Trophoblast cell (in vitro differentiated cells and primary cell): ENCODE measurements around the gene IL9.

Source experiments
- DNase-seq, 2 donors: peaks; one replicate each; pipeline ENCODE4 v3.0.0-alpha.2; 2016
- H2AFZ ChIP-seq: 2 replicates; pipeline ENCODE4 v1.6.1; 2013; ENCODE audit warnings: low read length, moderate library complexity, mild to moderate bottlenecking; ENCODE audit not compliant: insufficient read depth, poor library complexity
- H2AK5ac ChIP-seq: 2 replicates; pipeline ENCODE4 v1.6.1; 2013; ENCODE audit warnings: mild to moderate bottlenecking, low read length
- H2BK120ac ChIP-seq: 2 replicates; pipeline ENCODE4 v1.6.1; 2013; ENCODE audit warnings: low read length, mild to moderate bottlenecking, moderate library complexity; ENCODE audit not compliant: insufficient read depth, poor library complexity
- H2BK12ac ChIP-seq: 2 replicates; pipeline ENCODE4 v1.6.1; 2013; ENCODE audit warnings: mild to moderate bottlenecking, low read length, moderate library complexity
- H2BK5ac ChIP-seq: 2 replicates; pipeline ENCODE4 v1.6.1; 2013; ENCODE audit warnings: low read length, low read depth, moderate library complexity, mild to moderate bottlenecking; ENCODE audit not compliant: poor library complexity
- H3K14ac ChIP-seq: 2 replicates; pipeline ENCODE4 v1.6.1; 2013; ENCODE audit warnings: mild to moderate bottlenecking, low read length
- H3K18ac ChIP-seq: 2 replicates; pipeline ENCODE4 v1.6.1; 2013; ENCODE audit warnings: mild to moderate bottlenecking, low read length
- H3K23ac ChIP-seq: 2 replicates; pipeline ENCODE4 v1.6.1; 2013; ENCODE audit warnings: low read length
- H3K27ac ChIP-seq: 2 replicates; pipeline ENCODE4 v1.5.1; 2013; ENCODE audit warnings: low read depth, mild to moderate bottlenecking, inconsistent platforms, low read length, moderate library complexity
- H3K27me3 ChIP-seq: 2 replicates; pipeline ENCODE4 v1.6.1; 2013; ENCODE audit warnings: inconsistent platforms, mild to moderate bottlenecking, low read length, moderate library complexity; ENCODE audit not compliant: insufficient read depth
- H3K36me3 ChIP-seq, 2 experiments: 1 replicate in 1 of 2; 2 replicates in 1 of 2; pipeline ENCODE4 v1.6.1; 2013; ENCODE audit warnings: low read length in 2 of 2, mild to moderate bottlenecking in 2 of 2, moderate library complexity in 1 of 2; ENCODE audit not compliant: insufficient read depth in 2 of 2, control insufficient read depth in 1 of 2
- H3K4ac ChIP-seq: 2 replicates; pipeline ENCODE4 v1.6.1; 2013; ENCODE audit warnings: low read depth, mild to moderate bottlenecking, low read length, moderate library complexity
- H3K4me1 ChIP-seq, 2 experiments: 1 replicate in 1 of 2; 2 replicates in 1 of 2; pipeline ENCODE4 v1.6.1; 2013; ENCODE audit warnings: low read length in 2 of 2, mild to moderate bottlenecking in 2 of 2, moderate library complexity in 1 of 2; ENCODE audit not compliant: insufficient read depth in 2 of 2, control insufficient read depth in 1 of 2
- H3K4me2 ChIP-seq: 2 replicates; pipeline ENCODE4 v1.6.1; 2013; ENCODE audit warnings: inconsistent platforms, mild to moderate bottlenecking, low read length, moderate library complexity
- H3K4me3 ChIP-seq: 2 replicates; pipeline ENCODE4 v1.5.1; 2013; ENCODE audit warnings: mild to moderate bottlenecking, low read depth, low read length, inconsistent platforms
- H3K79me1 ChIP-seq: one replicate; pipeline ENCODE4 v1.6.1; 2013; ENCODE audit warnings: low read length
- H3K79me2 ChIP-seq: 2 replicates; pipeline ENCODE4 v1.6.1; 2013; ENCODE audit warnings: low read length, mild to moderate bottlenecking; ENCODE audit not compliant: control insufficient read depth, insufficient read depth, poor library complexity
- H3K9ac ChIP-seq: 2 replicates; pipeline ENCODE4 v1.6.1; 2013; ENCODE audit warnings: mild to moderate bottlenecking, low read length
- H3K9me3 ChIP-seq: 2 replicates; pipeline ENCODE4 v1.6.1; 2013; ENCODE audit warnings: low read depth, mild to moderate bottlenecking, control low read depth, inconsistent platforms, low read length; ENCODE audit not compliant: insufficient read depth
- H4K12ac ChIP-seq: 2 replicates; pipeline ENCODE4 v1.6.1; 2013; ENCODE audit warnings: low read depth, mild to moderate bottlenecking, low read length, moderate library complexity
- H4K8ac ChIP-seq: 2 replicates; pipeline ENCODE4 v1.6.1; 2013; ENCODE audit warnings: low read depth, mild to moderate bottlenecking, low read length, moderate library complexity
- H4K91ac ChIP-seq: one replicate; pipeline ENCODE4 v1.6.1; 2013; ENCODE audit warnings: low read depth, mild to moderate bottlenecking, low read length, moderate library complexity
- WGBS: extraction: QIAGEN DNeasy Blood & Tissue Kit; methylation state at CpG from one replicate; pipeline ENCODE4 v1.1.7; 2013; ENCODE audit warnings: missing lambda C conversion rate; ENCODE audit not compliant: insufficient read length, insufficient coverage; ENCODE audit errors: extremely low coverage; 5-methylcytosine and 5-hydroxymethylcytosine counted together

Gene IL9

DNA sequence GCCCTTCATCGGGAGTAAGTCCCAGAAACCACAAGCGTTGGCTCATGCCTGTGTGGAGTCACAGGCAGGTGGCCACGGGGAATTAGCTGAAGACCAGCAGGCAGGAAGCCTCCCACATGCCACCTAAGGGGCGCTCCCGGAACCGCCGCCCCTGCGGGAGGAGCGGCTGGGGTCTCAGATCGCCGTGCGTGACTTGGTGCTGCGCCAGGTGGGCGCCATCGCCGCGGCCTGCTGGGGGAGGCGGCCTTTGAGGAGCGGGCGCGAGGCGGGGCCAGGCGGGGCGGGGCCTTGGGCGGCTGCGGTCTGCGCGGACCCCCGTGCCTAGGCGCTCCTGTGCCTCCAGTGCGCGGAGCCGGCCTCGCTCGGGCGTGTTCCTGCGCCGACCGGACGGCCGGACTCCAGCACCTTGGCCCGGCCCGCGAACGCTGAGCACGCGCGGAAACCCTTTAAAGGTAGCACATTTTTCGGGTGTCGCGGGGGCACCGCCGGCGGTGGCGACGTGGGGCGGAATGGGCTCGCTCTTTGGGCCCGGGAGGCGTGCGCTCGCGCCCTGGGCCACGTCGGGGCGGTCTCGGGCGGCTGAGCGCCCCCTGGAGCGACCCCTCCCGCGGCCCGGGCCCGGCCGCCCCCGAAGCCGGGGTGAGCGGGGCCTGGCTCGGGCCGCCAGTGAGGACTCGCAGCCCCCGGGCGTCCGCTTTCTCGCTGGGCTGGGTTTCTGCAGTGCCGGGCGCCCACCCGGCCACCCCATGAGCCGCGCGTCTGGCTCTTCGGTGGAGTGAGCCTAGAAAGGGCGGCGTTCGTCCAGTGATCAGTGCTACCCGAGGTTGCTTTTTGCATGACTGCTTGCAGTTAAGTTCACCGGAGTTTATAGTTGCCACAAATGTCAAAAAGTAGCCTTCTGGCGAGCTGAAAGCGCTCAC, 34.6 kb upstream of the IL9 start:
- peaks cover 3% of the 10 kb centered on the region for H3K79me1 ChIP-seq
- H2AFZ ChIP-seq = peak overlapping the region; percentile 59
- peak overlapping the region; percentile 43 for H2BK120ac ChIP-seq
- H4K12ac ChIP-seq = peak overlapping the region; percentile 31
- no peaks in the 10 kb centered on the region for H3K36me3 ChIP-seq
- no peak for DNase-seq
- H3K9me3 ChIP-seq = no peaks in the 10 kb centered on the region
- H4K8ac ChIP-seq = no peak overlapping the region
- peak overlapping the region; percentile 42 for H4K91ac ChIP-seq
- H3K4me1 ChIP-seq = peaks cover 0 to 8% of the 10 kb centered on the region in 2 experiments
- peak overlapping the region; percentile 59 for H3K18ac ChIP-seq
- no peaks in the 10 kb centered on the region for H3K79me2 ChIP-seq
- peak overlapping the region; percentile 70 for H3K9ac ChIP-seq
- H2BK5ac ChIP-seq = no peak overlapping the region
- H3K4me3 ChIP-seq = peak overlapping the region; percentile 83
- no peak overlapping the region for H2BK12ac ChIP-seq
- H3K4ac ChIP-seq = no peak overlapping the region
- peaks cover 14% of the 10 kb centered on the region for H3K27me3 ChIP-seq
- H3K27ac ChIP-seq = peak overlapping the region; percentile 9
- H2AK5ac ChIP-seq = no peak overlapping the region
- H3K14ac ChIP-seq = peak overlapping the region; percentile 57
- WGBS = no CpG with 5 or more reads among the region's 99 CpGs
- H3K4me2 ChIP-seq = peak overlapping the region; percentile 61
- H3K23ac ChIP-seq = no peak overlapping the region

DNA sequence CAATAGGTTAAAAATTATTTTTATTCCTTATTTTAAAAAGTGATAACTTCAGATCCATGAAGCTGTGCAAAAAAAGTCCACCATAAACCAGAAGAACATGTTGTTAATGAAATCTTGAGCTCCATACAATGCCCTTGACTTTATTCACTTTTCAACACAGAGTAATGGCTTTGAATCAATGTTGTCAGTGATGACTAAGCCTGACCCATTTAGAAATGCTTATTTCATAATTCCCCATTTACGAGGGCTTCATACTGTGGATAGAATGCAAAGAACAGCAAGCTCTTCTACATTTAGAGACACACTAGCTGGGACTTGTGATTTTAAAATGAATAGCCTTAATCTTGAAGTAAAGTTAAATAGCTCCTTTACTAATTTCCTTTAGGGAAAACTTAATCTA, 25.7 kb upstream of the IL9 start:
- Histone ChIP-seq H3K4ac (no peak overlapping the region), H2AK5ac (no peak overlapping the region), H4K91ac (no peak overlapping the region), H3K27me3 (no peaks in the 10 kb centered on the region), H3K27ac (no peak overlapping the region), H4K8ac (no peak overlapping the region), H2BK5ac (no peak overlapping the region), H3K4me1 (no peaks in the 10 kb centered on the region), H3K23ac (no peak overlapping the region), H3K79me1 (no peaks in the 10 kb centered on the region), H2BK12ac (no peak overlapping the region), H3K9me3 (no peaks in the 10 kb centered on the region), H3K4me2 (no peak overlapping the region), H3K79me2 (no peaks in the 10 kb centered on the region), H4K12ac (no peak overlapping the region), H2BK120ac (no peak overlapping the region), H3K4me3 (no peak overlapping the region), H3K14ac (no peak overlapping the region), H3K9ac (no peak overlapping the region), H3K18ac (no peak overlapping the region), H2AFZ (no peak overlapping the region), H3K36me3 (no peaks in the 10 kb centered on the region)
- peak in 1 of 2 donors; percentile 5 for DNase-seq
- no CpG with 5 or more reads among the region's 1 CpG for WGBS

- no peak overlapping the region for H2BK12ac ChIP-seq
- H2BK5ac ChIP-seq = no peak overlapping the region
- no peak overlapping the region for H4K91ac ChIP-seq
- no peaks in the 10 kb centered on the region for H3K4me1 ChIP-seq
- H3K4me2 ChIP-seq = no peak overlapping the region
- no peak overlapping the region for H2AK5ac ChIP-seq
- H3K27me3 ChIP-seq = no peaks in the 10 kb centered on the region
- H4K8ac ChIP-seq = no peak overlapping the region
- H3K9ac ChIP-seq = no peak overlapping the region
- no peaks in the 10 kb centered on the region for H3K9me3 ChIP-seq
- H4K12ac ChIP-seq = no peak overlapping the region
- no peak overlapping the region for H3K4me3 ChIP-seq
- no peak overlapping the region for H3K4ac ChIP-seq
- no peak overlapping the region for H2AFZ ChIP-seq
- no peak overlapping the region for H3K18ac ChIP-seq
- no peak overlapping the region for H2BK120ac ChIP-seq
- DNase-seq = no peak
- no peak overlapping the region for H3K27ac ChIP-seq
- H3K14ac ChIP-seq = no peak overlapping the region
- H3K79me2 ChIP-seq = no peaks in the 10 kb centered on the region
- WGBS = no CpG with 5 or more reads among the region's 3 CpGs
- H3K36me3 ChIP-seq = no peaks in the 10 kb centered on the region
- H3K23ac ChIP-seq = no peak overlapping the region
- no peaks in the 10 kb centered on the region for H3K79me1 ChIP-seq
These were observed 24.6 kb upstream of the IL9 start for GRCh38 chr5:135920199-135920598.

DNA sequence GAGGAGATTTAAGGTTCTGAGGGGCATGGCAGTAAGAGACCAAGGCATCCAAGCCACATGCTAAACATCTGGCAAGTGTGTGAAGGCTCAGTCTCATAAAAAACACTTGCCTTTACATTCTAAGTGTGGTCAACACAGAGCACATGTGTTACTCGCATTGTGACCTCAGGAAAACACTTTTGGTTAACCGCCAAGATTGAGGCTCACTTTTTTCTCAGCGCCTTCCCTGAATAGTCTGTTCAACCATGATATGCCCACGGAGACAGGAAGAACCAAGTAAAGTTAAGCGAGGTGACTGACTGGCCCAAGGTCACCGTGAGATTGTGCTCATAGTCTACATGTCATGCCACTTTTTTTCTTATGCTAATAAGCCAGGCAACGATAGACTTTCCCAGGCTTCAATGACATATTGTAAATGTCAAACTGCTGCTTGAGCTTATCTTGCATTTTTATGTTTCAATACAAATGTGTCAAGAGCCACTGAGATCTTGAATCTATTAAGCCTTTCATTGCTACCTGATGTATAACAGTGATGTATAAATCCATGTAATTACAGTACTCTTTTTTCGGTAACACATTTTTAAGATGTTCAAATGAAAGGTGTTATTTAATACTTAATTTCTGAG, 21.1 kb upstream of the IL9 start:
- WGBS = no CpG with 5 or more reads among the region's 8 CpGs
- Histone ChIP-seq H2BK12ac (no peak overlapping the region), H3K18ac (no peak overlapping the region), H3K4me2 (no peak overlapping the region), H3K23ac (no peak overlapping the region), H3K4me3 (no peak overlapping the region), H2AK5ac (no peak overlapping the region), H2BK5ac (no peak overlapping the region), H4K8ac (no peak overlapping the region), H3K27me3 (no peaks in the 10 kb centered on the region), H3K36me3 (no peaks in the 10 kb centered on the region), H3K79me2 (no peaks in the 10 kb centered on the region), H3K4ac (no peak overlapping the region), H3K9me3 (no peaks in the 10 kb centered on the region), H3K79me1 (no peaks in the 10 kb centered on the region), H3K27ac (no peak overlapping the region), H4K12ac (no peak overlapping the region), H2AFZ (no peak overlapping the region), H3K14ac (no peak overlapping the region), H3K4me1 (no peaks in the 10 kb centered on the region), H4K91ac (no peak overlapping the region), H3K9ac (no peak overlapping the region), H2BK120ac (no peak overlapping the region)
- DNase-seq = no peak
